GM18507 (cell line): ENCODE results near the gene KCNG1.

Source experiments
- DNase-seq: peaks from one replicate; pipeline ENCODE4 v3.0.0; 2011; ENCODE audit warnings: low read depth; ENCODE audit not compliant: insufficient read length; ENCODE audit errors: extremely low spot score
- FAIRE-seq: peaks from 2 replicates; lab custom pipeline; 2011; peaks lifted over from hg19 to GRCh38; lab: Jason Lieb, UNC

The KCNG1 gene

DNA sequence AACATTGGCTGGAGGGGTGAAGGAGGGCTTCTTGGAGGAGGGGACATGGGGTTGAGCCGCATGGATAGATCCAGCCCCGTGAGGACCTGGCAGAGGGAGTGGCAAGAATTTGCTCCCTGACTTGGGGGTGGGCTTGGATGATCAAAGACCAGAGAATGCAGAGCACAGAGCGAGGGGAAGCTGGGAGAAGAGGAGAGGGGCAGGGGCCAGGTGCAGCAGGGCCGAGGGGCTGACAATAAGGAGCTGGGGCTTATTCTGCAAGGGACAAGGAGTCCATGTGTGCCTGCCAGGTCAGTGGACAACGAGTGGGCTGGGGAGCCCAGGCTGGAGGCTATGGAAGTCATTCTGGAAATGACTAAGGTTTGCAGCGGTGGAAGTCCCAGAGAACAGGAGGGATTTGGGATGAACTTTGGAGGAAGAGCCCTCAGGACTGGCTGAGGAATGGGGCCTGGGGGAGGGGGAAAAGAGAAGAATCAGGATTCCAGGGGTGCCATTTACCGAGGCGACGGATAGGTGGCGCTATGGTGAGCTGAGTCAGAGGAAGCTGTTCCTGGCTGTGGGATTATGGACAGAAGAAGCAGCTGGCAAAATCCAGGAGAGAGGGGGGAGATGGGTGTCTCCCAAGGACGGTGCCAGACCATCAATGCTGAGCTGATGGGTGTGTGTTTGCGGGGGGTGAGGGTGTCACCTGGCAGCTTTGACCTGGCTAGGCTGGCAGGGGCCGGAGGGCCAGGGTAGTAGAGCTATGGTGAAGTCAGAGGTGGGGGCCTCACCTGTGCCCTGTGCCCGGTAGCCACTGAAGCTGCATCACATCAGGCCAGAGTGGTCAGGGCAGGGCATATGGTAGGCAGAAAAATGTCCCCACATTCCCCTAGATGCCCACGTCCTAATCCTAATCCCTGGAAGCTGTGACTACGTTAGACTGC, 7.8 kb downstream of the KCNG1 start:
- DNase-seq (no peak), FAIRE-seq (no peak)

DNA sequence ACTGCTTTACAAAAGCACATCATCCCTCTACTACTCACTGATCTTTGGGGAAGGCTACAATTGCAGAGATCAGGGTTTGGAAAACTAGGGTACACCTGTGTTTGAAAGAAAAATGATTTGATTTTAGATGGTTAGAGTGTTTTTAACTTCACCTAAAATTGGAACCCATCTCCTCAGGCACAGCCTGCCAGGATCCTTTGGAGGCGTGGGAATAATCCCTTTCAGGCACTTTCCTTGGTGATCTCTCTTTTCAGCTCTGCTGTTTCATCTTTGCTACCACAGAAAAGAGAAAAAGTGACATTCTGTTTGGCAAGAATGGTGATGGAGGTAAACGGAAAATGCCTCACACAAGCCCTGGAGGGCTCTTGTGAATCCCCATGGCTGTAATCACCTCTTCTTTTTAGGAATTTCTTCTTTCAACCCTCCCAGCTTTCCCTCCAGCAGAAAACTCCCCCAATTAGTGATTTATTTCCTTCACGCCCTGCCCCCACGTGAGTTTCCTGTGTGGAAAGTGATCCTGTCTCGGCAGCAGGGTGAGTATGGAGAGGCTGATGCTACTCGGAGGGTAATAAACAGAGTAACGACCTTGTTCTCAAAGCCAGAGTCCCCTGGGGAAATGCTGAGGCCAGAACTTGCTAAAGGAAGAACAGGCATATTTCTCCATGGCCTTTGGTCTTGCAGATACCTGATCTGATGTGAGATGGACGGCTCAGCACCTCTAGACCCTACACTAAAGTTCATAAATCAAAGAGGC, 9.2 kb downstream of the KCNG1 start:
- FAIRE-seq: no peak
- no peak for DNase-seq

GRCh38 chr20:51012357-51012756, 10.6 kb downstream of the KCNG1 start:
- no peak for FAIRE-seq
- DNase-seq: no peak

- no peak for DNase-seq
- no peak for FAIRE-seq
Observed at GRCh38 chr20:51011479-51011878, 11.4 kb downstream of the KCNG1 start.

- FAIRE-seq: no peak
- no peak for DNase-seq
Observed at GRCh38 chr20:51010932-51011331, 12.0 kb downstream of the KCNG1 start.

- DNase-seq (no peak), FAIRE-seq (no peak)
Observed at GRCh38 chr20:51010043-51010365, 12.9 kb downstream of the KCNG1 start.

DNA sequence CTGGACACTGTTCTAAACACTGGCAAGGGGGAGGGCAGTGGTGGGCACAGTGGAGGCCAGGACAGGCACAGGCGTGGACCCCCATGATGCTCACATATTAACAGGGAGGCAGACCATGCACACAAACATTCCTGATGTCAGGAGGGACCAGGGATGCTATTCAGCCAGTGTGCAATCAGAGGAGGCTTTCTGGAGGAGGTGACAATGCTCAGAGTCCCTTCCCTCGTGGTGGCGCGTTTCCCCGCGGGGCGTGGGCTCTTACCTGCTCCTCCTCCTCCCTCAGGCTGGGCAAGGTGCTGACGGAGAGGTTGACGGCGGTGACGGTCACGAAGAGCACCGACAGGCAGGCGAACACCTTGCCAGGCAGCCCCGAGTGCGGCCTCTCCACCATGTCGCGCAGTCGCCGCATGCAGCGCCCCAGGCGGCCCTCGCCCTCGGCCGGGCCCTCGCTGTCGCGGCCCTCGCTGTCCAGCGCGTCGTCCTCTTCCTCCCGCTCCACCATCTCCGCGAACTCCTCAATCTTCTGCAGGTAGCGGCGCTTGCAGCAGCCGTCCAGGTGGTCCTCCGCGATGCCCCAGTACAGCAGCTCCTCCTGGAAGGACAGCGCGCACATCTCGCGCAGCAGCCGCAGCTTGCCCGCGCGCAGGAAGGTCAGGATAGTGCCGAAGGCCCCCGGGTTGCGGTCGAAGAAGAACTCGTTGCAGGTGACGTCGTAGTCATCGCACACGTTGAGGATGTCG, 13.4 kb downstream of the KCNG1 start:
- DNase-seq: no peak
- no peak for FAIRE-seq

GRCh38 chr20:51008718-51009117, 14.2 kb downstream of the KCNG1 start:
- DNase-seq (no peak), FAIRE-seq (no peak)

DNA sequence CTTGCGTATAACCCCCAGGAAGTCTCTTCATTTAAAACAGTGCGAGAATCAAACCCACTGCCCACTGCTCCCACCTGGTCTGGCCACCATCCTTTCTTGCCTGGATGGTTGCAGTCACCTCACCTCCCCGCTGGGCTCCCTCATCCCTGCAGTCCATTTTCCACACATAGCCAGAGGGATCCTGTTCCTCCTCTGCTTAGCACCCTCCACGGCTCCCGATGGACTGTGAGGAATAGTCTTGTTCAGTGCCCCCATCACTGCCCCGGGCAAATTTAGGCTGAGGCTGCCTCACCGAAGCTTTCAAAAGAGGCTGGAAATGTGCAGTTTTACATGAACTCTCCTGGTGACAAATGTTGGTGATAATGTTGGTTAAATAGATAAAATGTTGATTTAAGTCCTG, 17.7 kb downstream of the KCNG1 start:
- DNase-seq (no peak), FAIRE-seq (no peak)

DNA sequence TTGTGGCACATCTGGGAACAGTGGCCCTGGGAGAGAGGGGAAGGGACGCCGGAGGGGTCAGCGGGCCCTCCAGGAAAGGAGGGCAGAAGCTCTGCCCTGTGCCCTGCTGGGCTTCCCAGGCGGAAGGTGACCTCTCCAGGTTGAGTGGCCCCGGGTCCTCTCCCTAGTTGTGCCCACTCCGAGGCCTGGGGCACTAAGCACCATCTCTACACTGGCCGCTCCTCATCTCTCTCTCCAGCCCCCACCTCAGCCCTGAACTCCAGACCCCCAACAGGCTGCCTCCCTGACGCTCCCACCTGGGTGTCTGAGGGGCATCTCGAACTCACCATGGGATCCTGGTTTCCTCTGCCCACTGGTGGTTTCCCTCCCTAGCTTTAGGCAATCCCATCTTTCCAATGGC, 18.1 kb downstream of the KCNG1 start:
- DNase-seq (no peak), FAIRE-seq (no peak)

- FAIRE-seq (no peak), DNase-seq (no peak)
Observed at GRCh38 chr20:51004305-51004727, 18.6 kb downstream of the KCNG1 start.

- FAIRE-seq (no peak), DNase-seq (no peak)
Observed at GRCh38 chr20:51003753-51004152, 19.2 kb downstream of the KCNG1 start.

- no peak for DNase-seq
- FAIRE-seq: no peak
Observed at GRCh38 chr20:51002633-51003032, 20.3 kb downstream of the KCNG1 start.

- no peak for DNase-seq
- FAIRE-seq: no peak
Observed at GRCh38 chr20:51001430-51002265, 21.3 kb downstream of the KCNG1 start.

GRCh38 chr20:50999355-50999754, 23.6 kb downstream of the KCNG1 start:
- FAIRE-seq (no peak), DNase-seq (no peak)

DNA sequence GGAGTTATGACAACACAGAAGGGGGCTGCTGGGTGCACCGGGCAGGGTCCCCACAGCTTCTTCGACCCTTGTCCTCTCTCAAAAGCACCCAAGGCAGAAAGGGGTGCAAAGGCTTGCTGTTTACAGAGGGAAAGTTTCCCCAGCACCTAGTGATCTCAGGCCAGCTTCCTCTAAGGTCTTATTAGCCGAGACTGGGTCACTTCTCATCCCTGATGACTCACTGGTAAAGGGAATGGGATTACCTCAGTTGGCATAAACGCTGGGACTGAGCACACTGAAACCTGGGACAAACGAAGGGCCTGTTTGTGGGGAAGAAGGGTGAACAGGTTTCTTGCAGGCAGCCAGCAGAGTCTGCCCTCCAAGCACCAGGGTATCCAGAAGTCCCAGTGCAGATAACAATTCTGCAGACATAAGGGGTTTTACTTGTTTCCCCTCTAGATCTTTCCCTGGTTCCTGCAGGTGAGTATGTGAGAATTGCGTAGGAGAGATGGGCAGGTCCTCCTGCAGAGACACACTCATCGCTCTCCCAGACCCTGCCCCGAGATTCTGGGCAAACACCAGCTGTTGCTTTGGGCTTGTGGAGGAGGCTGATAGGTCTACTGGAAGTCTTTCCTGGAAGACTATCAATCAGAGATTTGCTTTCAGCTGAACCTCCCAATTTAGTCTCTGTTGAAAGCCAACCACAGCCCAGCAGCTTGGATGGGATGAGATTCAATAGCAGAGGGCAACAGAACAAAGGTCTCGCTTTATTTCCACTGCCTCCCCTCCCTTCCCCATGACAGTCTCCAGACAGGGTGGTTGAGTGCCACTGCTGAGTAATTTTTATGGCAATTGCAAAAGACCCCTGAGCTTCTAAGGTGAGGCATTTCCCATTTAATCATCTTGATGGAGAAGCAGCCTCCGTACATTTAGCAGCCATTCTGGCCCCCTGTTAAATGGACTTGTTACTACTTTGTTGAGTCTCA, 25.7 kb downstream of the KCNG1 start:
- FAIRE-seq (no peak), DNase-seq (no peak)

GRCh38 chr20:50995506-50995905, 27.4 kb downstream of the KCNG1 start:
- DNase-seq (no peak), FAIRE-seq (no peak)

DNA sequence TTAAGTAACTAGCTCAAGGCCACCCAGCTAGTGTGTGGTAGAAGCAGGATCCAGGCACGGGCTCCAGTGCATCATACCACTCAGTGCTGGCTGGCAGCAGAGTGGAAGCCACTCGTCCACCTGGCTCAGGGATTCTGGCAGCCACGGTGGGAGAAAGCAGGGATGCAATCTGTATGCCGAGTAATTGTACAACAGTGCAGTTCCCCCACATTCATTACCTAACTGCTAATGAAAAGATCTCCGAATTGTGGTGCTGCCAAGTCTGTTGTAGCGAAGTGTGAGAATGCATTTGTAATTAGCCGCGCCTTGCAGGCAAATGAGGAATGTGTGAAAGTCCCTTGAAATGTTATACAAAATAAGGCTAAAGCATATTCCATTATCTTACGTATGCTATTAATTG, 29.0 kb downstream of the KCNG1 start:
- DNase-seq (no peak), FAIRE-seq (no peak)
